ENCODE measurements around the gene HPS3.
"Not testable (repeated sequence)": the region's sequence is repeated elsewhere in the genome, so short reads cannot be mapped to it uniquely, and the experiment has no call there.

Gene HPS3

DNA sequence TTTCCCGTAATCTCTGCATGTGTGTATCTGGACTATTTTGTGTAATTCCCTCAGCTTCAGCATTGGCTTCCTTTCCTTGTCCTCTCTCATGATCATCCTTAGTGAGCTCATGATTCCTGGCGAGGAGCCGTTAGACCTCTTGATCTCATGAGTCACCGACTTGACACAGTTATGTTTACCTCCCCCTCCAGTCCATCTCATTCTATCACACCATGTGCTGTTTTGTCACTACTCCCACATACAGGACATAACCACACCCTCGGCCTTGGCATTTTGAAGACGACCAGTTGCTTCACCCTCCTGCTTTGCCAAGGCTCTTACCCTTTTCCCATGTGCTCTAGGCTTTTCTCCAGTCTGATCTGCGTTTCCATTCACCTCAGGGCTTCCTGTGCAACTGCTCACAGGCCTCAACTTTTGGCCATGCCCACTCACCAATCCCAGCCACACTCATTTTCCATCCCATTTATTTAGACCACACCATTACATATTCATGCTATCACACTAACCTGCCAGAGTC lies 50.7 kb downstream of the HPS3 start:
- in situ Hi-C loops (cut with MboI; ENCODE audit: low pct_unique_long_range_greater_than_20kb, low sequenced_read_pairs, unreplicated experiment) = no loop called here

GRCh38 chr3:149181182-149181581 lies 51.7 kb downstream of the HPS3 start:
- in situ Hi-C loops (cut with MboI; ENCODE audit: low pct_unique_long_range_greater_than_20kb, low sequenced_read_pairs, unreplicated experiment) = no loop called here
- TF ChIP-seq, protein P1, sequence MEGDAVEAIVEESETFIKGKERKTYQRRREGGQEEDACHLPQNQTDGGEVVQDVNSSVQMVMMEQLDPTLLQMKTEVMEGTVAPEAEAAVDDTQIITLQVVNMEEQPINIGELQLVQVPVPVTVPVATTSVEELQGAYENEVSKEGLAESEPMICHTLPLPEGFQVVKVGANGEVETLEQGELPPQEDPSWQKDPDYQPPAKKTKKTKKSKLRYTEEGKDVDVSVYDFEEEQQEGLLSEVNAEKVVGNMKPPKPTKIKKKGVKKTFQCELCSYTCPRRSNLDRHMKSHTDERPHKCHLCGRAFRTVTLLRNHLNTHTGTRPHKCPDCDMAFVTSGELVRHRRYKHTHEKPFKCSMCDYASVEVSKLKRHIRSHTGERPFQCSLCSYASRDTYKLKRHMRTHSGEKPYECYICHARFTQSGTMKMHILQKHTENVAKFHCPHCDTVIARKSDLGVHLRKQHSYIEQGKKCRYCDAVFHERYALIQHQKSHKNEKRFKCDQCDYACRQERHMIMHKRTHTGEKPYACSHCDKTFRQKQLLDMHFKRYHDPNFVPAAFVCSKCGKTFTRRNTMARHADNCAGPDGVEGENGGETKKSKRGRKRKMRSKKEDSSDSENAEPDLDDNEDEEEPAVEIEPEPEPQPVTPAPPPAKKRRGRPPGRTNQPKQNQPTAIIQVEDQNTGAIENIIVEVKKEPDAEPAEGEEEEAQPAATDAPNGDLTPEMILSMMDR (IDR thresholded peaks at IDR 0.05; ENCODE audit: extremely low read depth, insufficient read depth, missing control alignments) = no peak
- DNase-seq (ENCODE audit: low spot score) = no peak

More for the DNA sequence above, 50.7 kb downstream of the HPS3 start:
- DNase-seq (ENCODE audit: low spot score) = no peak
- TF ChIP-seq, protein P1 (IDR thresholded peaks at IDR 0.05; ENCODE audit: extremely low read depth, insufficient read depth, missing control alignments) = no peak

- TF ChIP-seq, protein P1 (IDR thresholded peaks at IDR 0.05; ENCODE audit: extremely low read depth, insufficient read depth, missing control alignments) = no peak
- in situ Hi-C loops (cut with MboI; ENCODE audit: low pct_unique_long_range_greater_than_20kb, low sequenced_read_pairs, unreplicated experiment) = no loop called here
- DNase-seq (ENCODE audit: low spot score) = no peak
These were observed 56.8 kb downstream of the HPS3 start for GRCh38 chr3:149186219-149186618.

GRCh38 chr3:149186721-149187120 lies 57.3 kb downstream of the HPS3 start:
- TF ChIP-seq, protein P1 (IDR thresholded peaks at IDR 0.05; ENCODE audit: extremely low read depth, insufficient read depth, missing control alignments) = no peak
- no peak for DNase-seq (ENCODE audit: low spot score)
- in situ Hi-C loops (cut with MboI; ENCODE audit: low pct_unique_long_range_greater_than_20kb, low sequenced_read_pairs, unreplicated experiment) = no loop called here

DNA sequence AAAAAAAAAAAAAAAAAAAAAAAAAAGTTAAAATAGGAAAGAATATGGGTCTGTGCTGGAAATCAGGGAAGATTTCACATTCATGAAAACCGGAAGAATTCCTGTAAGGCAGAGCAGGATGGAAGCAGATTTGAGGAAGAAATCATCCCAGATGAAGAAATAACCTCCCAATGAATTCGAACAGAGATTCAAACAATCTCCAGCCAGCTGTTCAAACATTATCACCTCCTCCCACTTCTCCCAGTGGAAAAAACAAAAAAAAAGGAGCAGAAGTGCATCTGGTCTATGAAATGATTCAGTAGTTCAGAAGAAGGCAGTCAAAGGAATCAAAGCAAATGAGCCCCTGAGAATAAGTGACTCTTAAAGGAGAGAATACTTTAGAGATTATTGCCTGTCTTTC lies 59.1 kb downstream of the HPS3 start:
- TF ChIP-seq, protein P1 (IDR thresholded peaks at IDR 0.05; ENCODE audit: extremely low read depth, insufficient read depth, missing control alignments) = no peak
- no peak for DNase-seq (ENCODE audit: low spot score)

GRCh38 chr3:149195221-149195620 lies 65.8 kb downstream of the HPS3 start:
- TF ChIP-seq, protein P1 (IDR thresholded peaks at IDR 0.05; ENCODE audit: extremely low read depth, insufficient read depth, missing control alignments) = no peak
- DNase-seq (ENCODE audit: low spot score) = no peak
- in situ Hi-C loops (cut with MboI; ENCODE audit: low pct_unique_long_range_greater_than_20kb, low sequenced_read_pairs, unreplicated experiment) = no loop called here

More for the DNA sequence above, 59.1 kb downstream of the HPS3 start:
- in situ Hi-C loops (cut with MboI; ENCODE audit: low pct_unique_long_range_greater_than_20kb, low sequenced_read_pairs, unreplicated experiment) = no loop called here

GRCh38 chr3:149196805-149197592 lies 67.6 kb downstream of the HPS3 start:
- DNase-seq (ENCODE audit: low spot score); in situ Hi-C loops (cut with MboI; ENCODE audit: low pct_unique_long_range_greater_than_20kb, low sequenced_read_pairs, unreplicated experiment): not testable (repeated sequence)

Measured in GM13977 (cell line).